ENCODE measurements around the gene ARMC3.

ARMC3 gene

GRCh38 chr10:23046027-23046426 is 118.2 kb downstream of the ARMC3 start:
- H3K4me1 Mint-ChIP-seq, result peaks cover 43% of the 10 kb centered on the region

GRCh38 chr10:23047201-23048050 is 119.6 kb downstream of the ARMC3 start:
- Mint-ChIP-seq H3K4me1 (peaks cover 52% of the 10 kb centered on the region), H3K9me3 (peaks cover 7% of the 10 kb centered on the region), H3K27me3 (ENCODE audit: low read depth) (no peaks in the 10 kb centered on the region), H3K36me3 (ENCODE audit: low read depth) (no peaks in the 10 kb centered on the region), H3K4me3 (peak overlapping the region in 1 of 3 experiments; percentile 69), H3K27ac (peak overlapping the region; percentile 73 to 92 (median 85))
- TF ChIP-seq CTCF (IDR thresholded peaks at IDR 0.05; ENCODE audit: unreplicated experiment in 3 of 3), result no peak

More at GRCh38 chr10:23046027-23046426, 118.2 kb downstream of the ARMC3 start:
- no peak for TF ChIP-seq CTCF (IDR thresholded peaks at IDR 0.05; ENCODE audit: unreplicated experiment in 3 of 3)
- Mint-ChIP-seq H3K36me3 (ENCODE audit: low read depth) (no peaks in the 10 kb centered on the region), H3K9me3 (peaks cover 8% of the 10 kb centered on the region), H3K27me3 (ENCODE audit: low read depth) (no peaks in the 10 kb centered on the region), H3K4me3 (peak overlapping the region in 1 of 3 experiments; percentile 38), H3K27ac (peak overlapping the region; percentile 66 to 92 (median 73))

- no peaks in the 10 kb centered on the region for H3K27me3 Mint-ChIP-seq (ENCODE audit: low read depth)
- H3K9me3 Mint-ChIP-seq, result peaks cover 4% of the 10 kb centered on the region
- H3K27ac Mint-ChIP-seq, result no peak overlapping the region
- no peaks in the 10 kb centered on the region for H3K36me3 Mint-ChIP-seq (ENCODE audit: low read depth)
- TF ChIP-seq CTCF (IDR thresholded peaks at IDR 0.05; ENCODE audit: unreplicated experiment in 3 of 3), result no peak
- peaks cover 57% of the 10 kb centered on the region for H3K4me1 Mint-ChIP-seq
- H3K4me3 Mint-ChIP-seq, result no peak overlapping the region
These were observed 120.3 kb downstream of the ARMC3 start for GRCh38 chr10:23048191-23048590.

GRCh38 chr10:23051278-23051677 is 123.4 kb downstream of the ARMC3 start:
- no peaks in the 10 kb centered on the region for H3K9me3 Mint-ChIP-seq
- H3K4me1 Mint-ChIP-seq, result peaks cover 72% of the 10 kb centered on the region
- peak overlapping the region in 1 of 3 experiments; percentile 38 for H3K27ac Mint-ChIP-seq
- H3K27me3 Mint-ChIP-seq (ENCODE audit: low read depth), result no peaks in the 10 kb centered on the region
- no peak overlapping the region for H3K4me3 Mint-ChIP-seq
- no peaks in the 10 kb centered on the region for H3K36me3 Mint-ChIP-seq (ENCODE audit: low read depth)
- TF ChIP-seq CTCF (IDR thresholded peaks at IDR 0.05; ENCODE audit: unreplicated experiment in 3 of 3), result no peak

GRCh38 chr10:23051855-23052331 is 124.0 kb downstream of the ARMC3 start:
- Mint-ChIP-seq H3K27me3 (ENCODE audit: low read depth) (no peaks in the 10 kb centered on the region), H3K9me3 (no peaks in the 10 kb centered on the region), H3K27ac (peak overlapping the region in 2 of 3 experiments; percentile 13 to 38), H3K4me1 (peaks cover 75% of the 10 kb centered on the region), H3K4me3 (peak overlapping the region in 1 of 3 experiments; percentile 9), H3K36me3 (ENCODE audit: low read depth) (no peaks in the 10 kb centered on the region)
- no peak for TF ChIP-seq CTCF (IDR thresholded peaks at IDR 0.05; ENCODE audit: unreplicated experiment in 3 of 3)
